ENCODE results near the gene PABPC1L.

Gene PABPC1L

DNA sequence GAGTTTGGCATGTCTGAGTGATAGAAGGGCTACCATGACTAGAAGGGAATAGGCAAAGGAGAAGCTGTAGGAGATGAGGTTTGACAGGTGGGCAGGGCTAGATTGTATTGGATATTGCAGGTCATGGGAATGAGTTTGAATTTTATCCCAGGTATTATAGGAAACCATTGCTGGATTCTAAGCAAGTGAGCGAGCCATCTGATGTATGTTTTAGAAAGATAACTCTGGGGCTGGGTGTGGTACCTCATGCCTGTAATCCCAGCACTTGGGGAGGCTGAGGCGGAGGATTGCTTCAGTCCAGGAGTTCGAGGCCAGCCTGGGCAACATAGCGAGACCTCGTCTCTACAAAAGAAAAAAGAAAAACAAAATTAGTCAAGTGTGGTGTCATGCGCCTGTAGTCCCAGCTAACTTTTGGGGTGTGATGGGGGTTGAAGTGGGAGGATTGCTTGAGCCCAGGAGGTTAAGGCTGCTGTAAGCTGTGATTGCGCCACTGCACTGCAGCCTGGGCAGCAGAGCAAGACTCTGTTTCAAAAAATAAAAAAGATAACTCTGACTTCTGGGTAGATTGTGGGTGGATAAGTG, 73.3 kb downstream of the PABPC1L start:
- H3K9me3 ChIP-seq: no peaks in the 10 kb centered on the region
- no peaks in the 10 kb centered on the region for H3K4me1 ChIP-seq
- no peaks in the 10 kb centered on the region for H3K27me3 ChIP-seq
- TF ChIP-seq CTCF (IDR thresholded peaks at IDR 0.05; ENCODE audit: low read depth, low read length): no peak
- DNase-seq: no peak
- no peak overlapping the region for H3K4me3 ChIP-seq (ENCODE audit: low read depth, low read length)
- peaks cover 24% of the 10 kb centered on the region for H3K36me3 ChIP-seq

GRCh38 chr20:44988631-44989171, 78.8 kb downstream of the PABPC1L start:
- DNase-seq: no peak
- H3K36me3 ChIP-seq: peaks cover 12% of the 10 kb centered on the region
- no peak for TF ChIP-seq CTCF (IDR thresholded peaks at IDR 0.05; ENCODE audit: low read depth, low read length)
- no peak overlapping the region for H3K4me3 ChIP-seq (ENCODE audit: low read depth, low read length)
- no peaks in the 10 kb centered on the region for H3K4me1 ChIP-seq
- no peaks in the 10 kb centered on the region for H3K27me3 ChIP-seq
- no peaks in the 10 kb centered on the region for H3K9me3 ChIP-seq

All from BE2C (cell line).